ENCODE measurements around the gene TMPRSS6. TPM values are rescaled to one million over a fixed set of nuclear protein-coding genes. Genes with fewer than 3 reads are reported as not detected.
A peak's percentile ranks its signal among the peaks of the same experiment; 100 is the strongest.

Gene TMPRSS6
- total and polyA plus RNA-seq, 2 of the 13 experiments (the other 11 are each of a cell fraction or from before 2014, with no cell fraction given), result 4.2 to 4.8 TPM

GRCh38 chr22:37101311-37102066 lies 8.0 kb downstream of the TMPRSS6 start (continued):
- TF ChIP-seq ZNF451 (CRISPR knock-in tag; IDR thresholded peaks at IDR 0.05), result no peak

GRCh38 chr22:37100589-37101127 lies 8.9 kb downstream of the TMPRSS6 start:
- TF ChIP-seq FIP1L1 (IDR thresholded peaks at IDR 0.05; ENCODE audit: borderline replicate concordance, insufficient read depth, low read depth, low read length) (no peak), HNF4A (CRISPR knock-in tag; IDR thresholded peaks at IDR 0.05) (0 out of 2 replicates have a peak, but pooled peaks have one; percentile 9)
- H3K4me1 ChIP-seq (ENCODE audit: insufficient read depth, low read length), result peaks cover 20% of the 10 kb centered on the region
- no peak overlapping the region for H3K27ac ChIP-seq (ENCODE audit: extremely low read length, insufficient read depth, low read length)
- no peaks in the 10 kb centered on the region for H3K9me3 ChIP-seq (ENCODE audit: low read length)
- in situ Hi-C loops (cut with HindIII; ENCODE audit: extremely low pct_ligation_motif_present, low pct_unique_long_range_greater_than_20kb) (no loop called here), intact Hi-C loops (cut with micrococcal nuclease; ENCODE audit: unreplicated experiment) (no loop called here)
- WGBS (ENCODE audit: low lambda C conversion rate), result 39% methylated on average over 8 of the region's 8 CpGs
- DNase-seq (ENCODE audit: low spot score) (no peak), ATAC-seq (no peak), FAIRE-seq (no peak)
- H2AFZ ChIP-seq (ENCODE audit: low read length), result no peak overlapping the region
- no peak overlapping the region for H3K4me2 ChIP-seq (ENCODE audit: low read depth, low read length)
- H3K4me3 ChIP-seq (replicated peaks in 1 of 3; ENCODE audit: insufficient read depth in 1 of 3, low read depth in 2 of 3, low read length in 3 of 3), result no peak overlapping the region
- CTCF ChIA-PET (ENCODE audit: low intra/inter-chr PET ratio, low total read pairs), result no interaction called here
- no peaks in the 10 kb centered on the region for H3K36me3 ChIP-seq (replicated peaks in 1 of 2; ENCODE audit: control insufficient read depth in 1 of 2, insufficient read depth in 2 of 2, low read length in 2 of 2)
- no peaks in the 10 kb centered on the region for H3K27me3 ChIP-seq (ENCODE audit: control insufficient read depth in 1 of 2, insufficient read depth in 2 of 2, low read length in 2 of 2)
- no peaks in the 10 kb centered on the region for H4K20me1 ChIP-seq (ENCODE audit: insufficient read depth, low read length)
- H3K9ac ChIP-seq (ENCODE audit: insufficient read depth, low read depth, low read length), result no peak overlapping the region
- no TSS peak for BruUV-seq (replicated peaks)
- POLR2A ChIA-PET, result no interaction called here
- H3K79me2 ChIP-seq (ENCODE audit: insufficient read depth, low read length), result no peaks in the 10 kb centered on the region

GRCh38 chr22:37098976-37099591 lies 10.4 kb downstream of the TMPRSS6 start:
- Histone ChIP-seq H3K36me3 (replicated peaks in 1 of 2; ENCODE audit: control insufficient read depth in 1 of 2, insufficient read depth in 2 of 2, low read length in 2 of 2) (no peaks in the 10 kb centered on the region), H4K20me1 (ENCODE audit: insufficient read depth, low read length) (no peaks in the 10 kb centered on the region), H3K4me3 (replicated peaks in 1 of 3; ENCODE audit: insufficient read depth in 1 of 3, low read depth in 2 of 3, low read length in 3 of 3) (no peak overlapping the region), H3K27ac (ENCODE audit: extremely low read length, insufficient read depth, low read length) (no peak overlapping the region), H3K4me2 (ENCODE audit: low read depth, low read length) (no peak overlapping the region), H3K4me1 (ENCODE audit: insufficient read depth, low read length) (0 out of 2 replicates have a peak, but pooled peaks cover 9% of the 10 kb centered on the region), H3K27me3 (ENCODE audit: control insufficient read depth in 1 of 2, insufficient read depth in 2 of 2, low read length in 2 of 2) (no peaks in the 10 kb centered on the region), H3K79me2 (ENCODE audit: insufficient read depth, low read length) (no peaks in the 10 kb centered on the region), H2AFZ (ENCODE audit: low read length) (no peak overlapping the region), H3K9me3 (ENCODE audit: low read length) (no peaks in the 10 kb centered on the region), H3K9ac (ENCODE audit: insufficient read depth, low read depth, low read length) (no peak overlapping the region)
- 70% methylated on average over 9 of the region's 10 CpGs for WGBS (ENCODE audit: low lambda C conversion rate)
- in situ Hi-C loops (cut with HindIII; ENCODE audit: extremely low pct_ligation_motif_present, low pct_unique_long_range_greater_than_20kb), result no loop called here
- FAIRE-seq (no peak), DNase-seq (ENCODE audit: low spot score) (no peak), ATAC-seq (peak; percentile 53)
- CTCF ChIA-PET (ENCODE audit: low intra/inter-chr PET ratio, low total read pairs), result interaction anchor here (0.9 kb wide), 1 partner anchor 100 kb away, joined by 3 read pairs; no protein-coding TSS in a partner anchor
- POLR2A ChIA-PET, result no interaction called here
- TF ChIP-seq DZIP1 (CRISPR knock-in tag; IDR thresholded peaks at IDR 0.05) (no peak), STAG1 (CRISPR knock-in tag; IDR thresholded peaks at IDR 0.05) (peak; percentile 54), ATF7 (IDR thresholded peaks at IDR 0.05) (peak; percentile 78), ATF7 (CRISPR knock-in tag; IDR thresholded peaks at IDR 0.05) (no peak), CTCF (CRISPR knock-in tag; IDR thresholded peaks at IDR 0.05) (peak; percentile 32; the same call in 1 of the 2 replicates)
- intact Hi-C loops (cut with micrococcal nuclease; ENCODE audit: unreplicated experiment), result no loop called here
- no TSS peak for BruUV-seq (replicated peaks)
